Cardiac muscle cell (in vitro differentiated cells and primary cell): ENCODE results near the gene KLK8. TPM values are rescaled to one million over a fixed set of nuclear protein-coding genes. Genes with fewer than 3 reads are reported as not detected.

ENCODE experiments used
- DNase-seq, 2 donors: peaks; one replicate each; pipeline versions ENCODE4 v3.0.0 to v3.0.0-alpha.2; 2010 to 2017; ENCODE audit warnings: low read depth in 1 of 2, low spot score in 1 of 2
- H3K27ac ChIP-seq: fragments of 200-600 bp; sonication (generic); 2 replicates; pipeline ENCODE4 v1.5.1; 2016
- H3K27me3 ChIP-seq: fragments of 200-600 bp; sonication (generic); 2 replicates; pipeline ENCODE4 v1.6.0; 2016; ENCODE audit warnings: control low read depth
- H3K36me3 ChIP-seq: fragments of 200-600 bp; sonication (generic); 2 replicates; pipeline ENCODE4 v1.5.1; 2016; ENCODE audit warnings: control low read depth
- H3K4me1 ChIP-seq: fragments of 200-600 bp; sonication (generic); 2 replicates; pipeline ENCODE4 v1.8.1; 2017; ENCODE audit warnings: low read depth, mild to moderate bottlenecking, mixed run types
- H3K4me3 ChIP-seq: fragments of 200-600 bp; sonication (generic); 2 replicates; pipeline ENCODE4 v1.5.1; 2016; ENCODE audit warnings: mild to moderate bottlenecking
- H3K9me3 ChIP-seq: fragments of 200-600 bp; sonication (generic); 2 replicates; pipeline ENCODE4 v1.5.1; 2017; ENCODE audit warnings: low read depth, mild to moderate bottlenecking, control low read depth
- CTCF ChIP-seq: IDR thresholded peaks from 2 replicates; pipeline ENCODE4 v1.5.1; 2012; ENCODE audit warnings: low read depth, mild to moderate bottlenecking, low read length
- polyA plus RNA-seq: library from polyadenylated mRNA; unstranded; fragments of >200 nt; fragmentation: Nextera tagmentation; extraction: Ambion mirVana; gene quantifications from 2 replicates; pipeline ENCODE4 v1.2.1, GENCODE V29; 2016
- total RNA-seq: library from RNA; depleted of rRNA; stranded (reverse); fragments of >200 nt; gene quantifications from 2 replicates; pipeline ENCODE4 v1.2.3, GENCODE V29; 2016

The KLK8 gene
- total and polyA plus RNA-seq, 2 experiments from 2014 or later: not detected

- Histone ChIP-seq H3K4me3 (no peak overlapping the region), H3K4me1 (no peaks in the 10 kb centered on the region), H3K27me3 (peaks cover 36% of the 10 kb centered on the region), H3K9me3 (no peaks in the 10 kb centered on the region), H3K27ac (no peak overlapping the region), H3K36me3 (no peaks in the 10 kb centered on the region)
- no peak for TF ChIP-seq CTCF
- no peak for DNase-seq
Measured at GRCh38 chr19:51005248-51005647, 3.8 kb upstream of the KLK8 start.

- H3K27ac ChIP-seq: no peak overlapping the region
- no peaks in the 10 kb centered on the region for H3K4me1 ChIP-seq
- no peak overlapping the region for H3K4me3 ChIP-seq
- H3K36me3 ChIP-seq: no peaks in the 10 kb centered on the region
- no peak for TF ChIP-seq CTCF
- H3K27me3 ChIP-seq: peaks cover 17% of the 10 kb centered on the region
- no peak for DNase-seq
- H3K9me3 ChIP-seq: no peaks in the 10 kb centered on the region
Measured at GRCh38 chr19:51003316-51003715, 1.9 kb upstream of the KLK8 start.

- no peak for TF ChIP-seq CTCF
- Histone ChIP-seq H3K27me3 (peaks cover 15% of the 10 kb centered on the region), H3K4me1 (no peaks in the 10 kb centered on the region), H3K9me3 (no peaks in the 10 kb centered on the region), H3K36me3 (no peaks in the 10 kb centered on the region), H3K27ac (no peak overlapping the region), H3K4me3 (no peak overlapping the region)
- DNase-seq: peak; percentile 17 to 22
Measured at GRCh38 chr19:51002542-51003311, 1.3 kb upstream of the KLK8 start.

- H3K4me1 ChIP-seq: no peaks in the 10 kb centered on the region
- H3K36me3 ChIP-seq: no peaks in the 10 kb centered on the region
- H3K9me3 ChIP-seq: no peaks in the 10 kb centered on the region
- TF ChIP-seq CTCF: no peak
- H3K4me3 ChIP-seq: no peak overlapping the region
- peaks cover 11% of the 10 kb centered on the region for H3K27me3 ChIP-seq
- no peak for DNase-seq
- no peak overlapping the region for H3K27ac ChIP-seq
Measured at GRCh38 chr19:51002089-51002532, 707 bp upstream of the KLK8 start.

- H3K9me3 ChIP-seq: no peaks in the 10 kb centered on the region
- H3K36me3 ChIP-seq: no peaks in the 10 kb centered on the region
- no peaks in the 10 kb centered on the region for H3K27me3 ChIP-seq
- no peak for DNase-seq
- H3K4me3 ChIP-seq: no peak overlapping the region
- no peak for TF ChIP-seq CTCF
- H3K27ac ChIP-seq: no peak overlapping the region
- H3K4me1 ChIP-seq: no peaks in the 10 kb centered on the region
Measured at GRCh38 chr19:51000981-51001380, 423 bp downstream of the KLK8 start.
